Epithelial cell of esophagus (primary cell): ENCODE results near the gene EIF4E1B.
A peak's percentile ranks its signal among the peaks of the same experiment; 100 is the strongest.
"Not testable (repeated sequence)": the region's sequence is repeated elsewhere in the genome, so short reads cannot be mapped to it uniquely, and the experiment has no call there.

Source experiments
- DNase-seq: peaks from one replicate; pipeline ENCODE4 v3.0.0; 2010; ENCODE audit warnings: low read depth
- H3K4me3 ChIP-seq: 2 replicates; pipeline ENCODE4 v1.5.1; 2011; ENCODE audit warnings: mild to moderate bottlenecking, low read length, control low read depth
- TF ChIP-seq, protein P1 (sequence below): IDR thresholded peaks from 2 replicates; pipeline ENCODE4 v1.5.1; 2011; ENCODE audit warnings: low read depth, mild to moderate bottlenecking, low read length, control low read depth, inconsistent platforms; ENCODE audit not compliant: insufficient read depth; ENCODE audit errors: missing control alignments

Gene EIF4E1B

DNA sequence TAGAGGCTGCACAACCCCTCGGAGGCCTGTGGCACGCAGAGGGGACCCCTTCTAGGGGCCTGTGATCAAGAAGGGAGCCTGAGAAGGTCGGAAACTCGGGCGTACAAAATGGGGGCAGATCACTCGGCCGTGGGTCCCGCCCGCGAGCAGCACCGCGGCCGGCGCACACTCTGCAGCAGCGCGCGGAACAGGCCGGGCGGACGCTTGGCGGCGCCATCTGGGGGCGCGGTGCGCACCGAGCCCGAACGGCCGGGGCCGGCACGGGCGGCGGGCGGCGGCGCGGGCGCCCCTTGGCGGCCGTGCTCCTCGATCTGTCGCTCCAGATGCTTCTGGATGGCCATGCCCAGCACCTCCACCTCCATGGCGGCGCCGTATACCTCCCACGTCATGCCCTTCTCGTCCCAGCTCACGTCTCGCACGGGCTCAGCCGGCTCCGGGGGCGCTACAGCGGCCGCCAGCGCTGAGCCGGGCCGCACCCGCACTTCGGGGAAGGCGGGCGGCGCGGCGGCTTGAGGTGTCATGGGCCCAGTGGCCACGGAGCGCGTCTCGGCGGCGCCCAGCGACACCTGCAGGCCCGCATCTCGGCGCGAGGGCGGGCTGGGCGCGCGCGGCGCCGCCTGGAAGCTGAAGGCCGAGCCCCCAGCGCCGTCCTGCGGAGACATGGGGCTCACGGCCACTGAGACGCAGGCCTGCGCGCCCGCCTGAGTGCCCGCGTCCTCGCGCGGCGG is 33.6 kb upstream of the EIF4E1B start:
- H3K4me3 ChIP-seq: peak overlapping the region; percentile 18
- peak; percentile 58 for DNase-seq
- TF ChIP-seq, protein P1, sequence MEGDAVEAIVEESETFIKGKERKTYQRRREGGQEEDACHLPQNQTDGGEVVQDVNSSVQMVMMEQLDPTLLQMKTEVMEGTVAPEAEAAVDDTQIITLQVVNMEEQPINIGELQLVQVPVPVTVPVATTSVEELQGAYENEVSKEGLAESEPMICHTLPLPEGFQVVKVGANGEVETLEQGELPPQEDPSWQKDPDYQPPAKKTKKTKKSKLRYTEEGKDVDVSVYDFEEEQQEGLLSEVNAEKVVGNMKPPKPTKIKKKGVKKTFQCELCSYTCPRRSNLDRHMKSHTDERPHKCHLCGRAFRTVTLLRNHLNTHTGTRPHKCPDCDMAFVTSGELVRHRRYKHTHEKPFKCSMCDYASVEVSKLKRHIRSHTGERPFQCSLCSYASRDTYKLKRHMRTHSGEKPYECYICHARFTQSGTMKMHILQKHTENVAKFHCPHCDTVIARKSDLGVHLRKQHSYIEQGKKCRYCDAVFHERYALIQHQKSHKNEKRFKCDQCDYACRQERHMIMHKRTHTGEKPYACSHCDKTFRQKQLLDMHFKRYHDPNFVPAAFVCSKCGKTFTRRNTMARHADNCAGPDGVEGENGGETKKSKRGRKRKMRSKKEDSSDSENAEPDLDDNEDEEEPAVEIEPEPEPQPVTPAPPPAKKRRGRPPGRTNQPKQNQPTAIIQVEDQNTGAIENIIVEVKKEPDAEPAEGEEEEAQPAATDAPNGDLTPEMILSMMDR: no peak

DNA sequence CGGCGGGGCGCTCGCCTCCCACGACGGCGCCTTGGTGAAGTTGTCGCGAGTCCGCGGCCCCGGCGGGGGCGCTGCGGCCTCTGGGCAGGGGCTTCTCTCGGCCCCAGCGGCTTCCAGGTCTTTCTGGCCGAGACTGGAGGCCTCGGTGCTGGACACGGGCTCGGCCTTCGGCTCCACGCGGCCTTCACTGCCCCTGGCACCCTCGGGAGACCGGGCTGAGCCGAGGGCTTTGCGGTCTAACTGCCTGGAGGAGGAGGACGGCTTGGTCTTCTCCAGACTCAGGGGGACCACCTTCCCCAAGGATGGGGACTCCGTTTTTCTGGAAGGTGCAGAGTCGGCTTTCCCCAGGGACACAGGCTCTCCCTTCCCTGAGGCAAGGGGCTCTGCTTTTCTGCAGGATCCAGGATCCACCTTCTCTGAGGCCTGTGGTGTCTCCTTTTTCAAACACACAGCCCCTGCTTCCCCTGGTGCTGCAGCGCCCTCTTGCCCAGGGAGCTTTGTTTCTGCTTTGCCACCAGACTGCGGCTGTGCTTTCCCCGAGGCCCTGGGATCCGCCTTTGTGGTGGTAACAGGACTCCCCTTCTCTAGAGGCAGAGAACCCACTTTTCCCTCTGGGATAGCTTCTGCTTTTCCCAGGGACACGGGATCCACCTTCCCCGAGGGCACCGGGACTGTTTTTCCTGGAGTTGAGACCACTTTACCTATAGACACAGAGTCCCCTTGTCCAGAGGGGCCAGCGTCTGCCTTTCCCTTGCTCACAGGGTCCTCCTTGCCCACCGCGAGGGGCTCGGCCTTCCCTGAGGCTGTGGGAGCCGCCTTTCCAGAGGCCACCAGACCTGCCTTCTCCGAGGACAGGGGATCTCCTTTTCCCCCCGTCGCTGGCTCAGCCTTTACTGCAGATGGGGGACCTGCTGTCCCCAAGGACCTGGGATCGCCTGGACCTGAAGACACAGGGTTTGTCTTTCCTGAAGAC is 32.8 kb upstream of the EIF4E1B start:
- no peak for DNase-seq
- TF ChIP-seq, protein P1: no peak
- H3K4me3 ChIP-seq: no peak overlapping the region

DNA sequence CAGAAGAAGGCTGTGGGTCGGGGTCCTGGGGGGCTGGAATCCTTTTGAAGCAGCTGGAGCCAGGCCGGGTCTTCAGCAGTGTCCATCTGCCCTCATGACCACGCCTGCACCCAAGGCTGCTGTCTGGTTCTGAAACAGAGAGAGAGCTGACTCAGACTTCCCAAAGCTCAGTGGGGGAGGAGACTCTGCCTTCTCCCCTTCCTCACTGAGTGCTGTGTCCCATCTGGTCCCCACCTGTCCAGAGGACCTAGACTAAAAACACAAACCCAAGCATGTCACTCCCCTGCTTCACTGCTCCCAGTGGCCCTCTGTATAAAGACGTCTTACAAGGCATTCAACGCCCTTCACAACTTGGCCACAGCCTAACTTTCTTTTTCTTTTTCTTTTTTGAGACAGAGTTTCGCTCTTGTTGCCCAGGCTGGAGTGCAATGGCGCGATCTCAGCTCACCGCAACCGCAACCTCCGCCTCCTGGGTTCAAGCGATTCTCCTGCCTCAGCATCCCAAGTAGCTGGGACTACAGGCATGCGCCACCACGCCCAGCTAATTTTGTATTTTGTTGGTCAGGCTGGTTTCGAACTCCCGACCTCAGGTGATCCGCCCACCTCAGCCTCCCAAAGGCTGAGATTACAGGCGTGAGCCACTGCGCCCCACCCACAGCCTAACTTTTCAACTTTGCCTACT is 30.6 kb upstream of the EIF4E1B start:
- not testable (repeated sequence) for DNase-seq, H3K4me3 ChIP-seq

DNA sequence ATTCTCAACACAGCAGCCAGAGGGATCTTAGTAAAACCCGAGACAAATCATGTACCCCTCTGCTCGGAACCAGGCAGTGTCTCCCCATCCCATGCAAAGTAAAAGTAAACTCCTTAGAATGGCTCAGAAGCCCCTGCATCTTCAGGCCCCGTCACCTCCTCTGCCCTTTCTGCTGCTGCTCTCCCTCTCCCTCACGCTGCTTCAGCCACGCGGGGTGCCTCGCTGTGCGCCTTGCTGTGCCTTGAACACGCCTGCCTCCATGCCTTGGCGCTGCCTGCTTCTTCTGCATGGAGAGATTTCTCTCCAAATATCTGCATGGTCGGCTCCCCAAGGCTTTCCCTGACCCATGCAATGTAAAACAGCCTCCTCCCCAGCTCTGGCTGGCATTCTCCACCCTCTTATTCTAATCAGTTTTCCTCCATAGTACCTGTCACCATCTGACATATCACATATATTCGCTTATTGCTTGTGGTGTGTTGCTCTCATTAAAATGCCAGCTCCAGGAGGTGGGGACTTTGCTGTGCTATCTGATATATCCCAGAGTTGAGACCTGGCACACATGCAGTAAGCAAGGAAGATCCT is 28.5 kb upstream of the EIF4E1B start:
- TF ChIP-seq, protein P1: no peak

DNA sequence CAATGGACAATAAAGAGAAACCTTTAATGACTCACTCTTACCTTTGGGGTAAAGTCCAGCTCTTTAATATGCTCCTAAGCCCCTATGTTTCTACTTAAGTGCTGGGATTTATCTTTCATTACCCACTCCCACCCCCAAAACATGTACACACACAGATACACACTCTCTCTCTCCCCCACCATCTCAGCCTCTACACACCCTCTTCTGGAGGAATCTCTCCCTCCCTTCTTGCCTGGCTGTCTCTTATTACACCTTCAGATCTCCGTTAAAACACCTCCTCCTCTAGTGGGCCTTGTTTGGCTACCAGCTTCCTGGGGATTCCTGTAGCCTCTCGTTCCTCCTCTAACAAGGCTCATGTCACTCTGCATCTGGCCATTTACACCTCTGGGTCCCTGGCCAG is 27.4 kb upstream of the EIF4E1B start:
- DNase-seq: no peak
- TF ChIP-seq, protein P1: no peak
- no peak overlapping the region for H3K4me3 ChIP-seq

More for the DNA sequence above, 28.5 kb upstream of the EIF4E1B start:
- no peak for DNase-seq
- no peak overlapping the region for H3K4me3 ChIP-seq

DNA sequence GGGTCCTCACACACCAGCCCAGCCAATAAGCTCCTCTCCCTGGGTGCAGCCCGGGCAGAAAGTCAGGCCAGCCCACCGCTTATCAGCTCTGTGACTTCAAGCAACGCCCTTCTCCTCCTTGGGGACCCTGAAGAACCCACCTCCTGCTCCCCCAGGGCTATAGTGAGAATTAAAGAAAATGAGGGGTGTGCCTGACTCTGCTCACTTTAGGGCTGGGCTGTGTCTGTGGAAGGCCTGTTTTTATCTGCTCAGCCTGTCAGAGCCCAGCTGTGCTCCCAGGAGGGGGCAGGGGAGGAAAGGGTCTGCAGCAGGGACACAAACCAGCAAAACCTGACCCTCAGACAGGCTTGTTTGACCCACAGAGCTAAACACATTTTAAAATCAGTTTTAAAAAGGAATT is 24.4 kb upstream of the EIF4E1B start:
- no peak for DNase-seq
- TF ChIP-seq, protein P1: no peak
- H3K4me3 ChIP-seq: no peak overlapping the region
